GM10266 (cell line): Measurements from ENCODE around the gene GRM1.

Experiments used
- DNase-seq: peaks from one replicate; pipeline ENCODE4 v3.0.0; 2012; ENCODE audit errors: extremely low spot score
- TF ChIP-seq, protein P1 (sequence below): IDR thresholded peaks from 2 replicates; pipeline ENCODE4 v1.5.1; 2012; ENCODE audit warnings: mild to moderate bottlenecking, low read depth; ENCODE audit not compliant: control insufficient read depth, insufficient read depth; ENCODE audit errors: missing control alignments

GRM1 gene

DNA sequence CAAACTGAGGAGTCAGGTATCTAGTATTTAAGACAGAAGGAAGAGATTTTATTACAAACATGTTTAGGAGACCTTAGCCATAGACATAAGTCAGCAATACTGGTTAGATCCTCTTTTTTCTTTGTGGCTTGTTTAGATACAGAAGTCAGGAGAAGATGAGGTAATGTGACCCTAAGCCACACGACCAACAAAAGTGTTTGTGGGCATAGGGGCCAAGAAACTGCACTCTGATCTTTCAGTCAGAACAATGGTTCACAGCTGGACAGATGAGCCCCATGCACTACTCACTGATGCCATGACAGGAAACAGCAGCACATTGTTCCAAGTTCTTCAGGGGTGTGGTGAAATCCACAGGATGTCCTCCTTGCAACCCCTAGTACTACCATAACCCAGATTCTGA is 276.2 kb downstream of the GRM1 start:
- DNase-seq, result no peak

DNA sequence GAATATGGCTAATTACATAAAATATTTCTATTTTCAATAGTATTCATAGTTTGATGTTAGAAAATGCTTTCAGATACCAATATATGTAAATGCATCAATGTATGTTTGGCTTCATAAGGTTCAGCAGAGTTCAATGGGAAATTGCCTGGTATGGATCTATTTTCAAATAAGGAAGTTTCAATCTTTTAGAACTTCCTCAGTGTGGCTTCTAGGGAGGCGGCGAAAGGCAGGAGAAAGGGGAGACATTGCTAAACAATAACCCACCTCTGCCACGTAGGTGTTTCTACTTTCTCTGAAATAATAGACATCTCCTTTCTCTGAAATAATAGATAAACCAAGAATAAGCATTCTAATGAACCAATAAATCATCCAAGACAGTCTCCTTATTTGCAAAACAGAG is 277.1 kb downstream of the GRM1 start:
- TF ChIP-seq, protein P1, sequence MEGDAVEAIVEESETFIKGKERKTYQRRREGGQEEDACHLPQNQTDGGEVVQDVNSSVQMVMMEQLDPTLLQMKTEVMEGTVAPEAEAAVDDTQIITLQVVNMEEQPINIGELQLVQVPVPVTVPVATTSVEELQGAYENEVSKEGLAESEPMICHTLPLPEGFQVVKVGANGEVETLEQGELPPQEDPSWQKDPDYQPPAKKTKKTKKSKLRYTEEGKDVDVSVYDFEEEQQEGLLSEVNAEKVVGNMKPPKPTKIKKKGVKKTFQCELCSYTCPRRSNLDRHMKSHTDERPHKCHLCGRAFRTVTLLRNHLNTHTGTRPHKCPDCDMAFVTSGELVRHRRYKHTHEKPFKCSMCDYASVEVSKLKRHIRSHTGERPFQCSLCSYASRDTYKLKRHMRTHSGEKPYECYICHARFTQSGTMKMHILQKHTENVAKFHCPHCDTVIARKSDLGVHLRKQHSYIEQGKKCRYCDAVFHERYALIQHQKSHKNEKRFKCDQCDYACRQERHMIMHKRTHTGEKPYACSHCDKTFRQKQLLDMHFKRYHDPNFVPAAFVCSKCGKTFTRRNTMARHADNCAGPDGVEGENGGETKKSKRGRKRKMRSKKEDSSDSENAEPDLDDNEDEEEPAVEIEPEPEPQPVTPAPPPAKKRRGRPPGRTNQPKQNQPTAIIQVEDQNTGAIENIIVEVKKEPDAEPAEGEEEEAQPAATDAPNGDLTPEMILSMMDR, result no peak

More for the DNA sequence above, 276.2 kb downstream of the GRM1 start:
- TF ChIP-seq, protein P1, result no peak

DNA sequence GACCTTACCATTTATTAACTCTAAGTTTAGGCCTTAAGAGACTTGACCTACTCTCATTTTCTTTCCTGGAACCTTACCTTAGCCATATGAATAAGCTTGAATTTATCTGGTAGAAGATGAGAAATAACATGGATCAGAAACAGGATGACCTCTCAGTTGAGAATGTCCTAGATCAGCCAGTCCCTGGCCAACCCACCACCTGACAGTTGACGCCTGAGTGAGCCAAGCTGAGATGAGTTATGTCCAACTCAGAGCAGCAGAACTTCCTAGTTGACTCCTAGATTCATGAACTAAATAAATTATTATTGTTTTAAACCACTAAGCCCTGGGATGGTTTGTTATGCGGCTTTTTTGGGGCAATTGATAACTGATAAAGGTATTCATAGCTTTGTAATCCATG is 281.8 kb downstream of the GRM1 start:
- TF ChIP-seq, protein P1, result no peak
- no peak for DNase-seq

More for the DNA sequence above, 277.1 kb downstream of the GRM1 start:
- no peak for DNase-seq

DNA sequence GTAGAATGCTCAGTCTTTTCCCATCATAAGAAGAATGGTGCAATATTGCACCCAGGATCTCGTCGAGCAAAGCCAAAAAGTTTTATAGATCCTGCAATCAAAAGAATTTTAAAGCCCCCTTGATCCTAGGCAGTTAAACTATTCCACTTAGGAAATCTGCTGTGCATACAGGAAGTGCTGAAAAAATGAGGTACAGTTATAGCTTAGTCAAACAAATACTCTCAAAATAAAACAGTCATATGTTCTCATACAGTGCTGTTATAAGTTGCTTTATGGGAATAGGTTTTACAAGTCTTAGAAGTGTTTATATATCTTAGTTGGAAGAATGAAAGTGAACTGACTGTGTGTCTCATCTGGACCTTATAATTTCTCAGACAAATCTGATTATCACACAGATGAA is 282.2 kb downstream of the GRM1 start:
- TF ChIP-seq, protein P1, result no peak
- no peak for DNase-seq

DNA sequence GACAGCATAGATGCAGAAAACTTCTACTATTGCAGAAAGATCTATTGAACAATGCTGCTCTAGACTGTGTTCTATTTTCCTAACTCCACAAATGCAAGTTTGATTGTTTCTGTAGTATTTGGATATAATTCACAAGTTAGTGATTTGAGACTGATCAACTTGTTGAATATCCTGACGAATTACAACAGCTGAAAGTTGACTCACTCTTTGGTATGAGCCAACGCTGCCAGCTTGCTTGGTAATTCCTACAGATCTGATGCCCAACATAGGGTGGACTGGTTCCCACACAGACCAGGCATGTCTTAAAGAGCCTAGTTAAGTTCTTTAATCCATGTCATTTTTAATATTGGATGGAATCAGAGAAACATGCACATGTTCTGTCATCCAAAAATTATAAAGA is 283.7 kb downstream of the GRM1 start:
- TF ChIP-seq, protein P1, result no peak
- DNase-seq, result no peak

DNA sequence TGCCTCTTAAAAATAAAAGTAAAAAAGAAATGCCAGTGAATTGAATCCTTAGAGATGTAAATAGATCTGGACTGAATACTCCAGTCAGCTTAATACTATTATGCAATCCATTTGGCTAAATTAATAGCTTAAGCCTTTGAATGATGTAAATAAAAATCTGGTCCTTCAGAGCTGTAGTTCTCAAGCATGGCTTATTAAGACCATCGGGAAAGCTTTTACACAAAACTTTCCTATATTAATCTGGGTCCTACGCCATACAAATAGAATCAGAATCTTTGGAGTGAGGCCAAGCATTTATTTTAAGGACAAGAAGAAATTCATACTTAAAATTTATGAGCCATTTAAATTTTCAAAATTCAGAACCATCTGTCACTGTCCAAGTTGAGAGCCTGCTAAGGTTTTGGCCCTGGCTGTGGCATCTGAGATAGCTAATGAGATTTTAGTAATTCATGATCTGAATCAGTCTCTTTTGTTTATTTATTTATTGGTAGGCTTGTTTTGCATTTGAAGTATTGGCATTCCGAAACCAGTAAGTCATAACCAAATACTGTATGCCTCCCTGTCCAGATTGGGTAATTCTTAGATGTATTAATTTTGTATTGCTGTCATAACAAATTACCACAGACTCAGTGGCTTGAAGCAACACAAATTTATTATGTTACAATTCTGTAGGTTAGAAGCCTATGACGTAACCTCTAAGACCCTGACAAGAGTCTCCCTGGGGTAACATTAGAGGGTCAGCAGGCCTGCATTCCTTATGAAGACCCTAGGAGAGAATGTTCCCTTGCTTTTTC is 286.7 kb downstream of the GRM1 start:
- TF ChIP-seq, protein P1, result no peak
- DNase-seq, result no peak

DNA sequence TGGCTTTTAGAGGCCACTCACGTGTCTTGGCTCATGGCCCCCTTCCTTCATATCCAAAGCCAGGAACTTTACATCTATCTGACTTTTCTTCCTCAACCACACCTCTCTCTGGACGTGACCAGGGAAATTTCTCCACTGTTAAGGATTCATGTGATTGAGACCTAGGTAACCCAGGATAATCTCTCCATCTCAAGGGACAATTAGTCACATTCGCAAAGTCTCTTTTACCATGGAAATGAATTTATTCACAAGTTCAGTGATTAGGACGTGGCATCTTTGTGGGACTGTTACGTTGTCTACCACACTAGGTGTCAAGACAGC is 287.3 kb downstream of the GRM1 start:
- TF ChIP-seq, protein P1, result no peak
- no peak for DNase-seq
